LHCN-M2 (cell line): Measurements from ENCODE around the gene SYN1. TPM values are rescaled to one million over a fixed set of nuclear protein-coding genes. Genes with fewer than 3 reads are reported as not detected.
"Not testable (repeated sequence)": the region's sequence is repeated elsewhere in the genome, so short reads cannot be mapped to it uniquely, and the experiment has no call there.

Experiments
- DNase-seq: peaks from one replicate; pipeline ENCODE4 v3.0.0-alpha.2; 2012; ENCODE audit warnings: low read depth
- polyA plus RNA-seq: library from polyadenylated mRNA; unstranded; fragments of >200 nt; gene quantifications from one replicate; pipeline ENCODE4 v1.2.1, GENCODE V29; 2012; ENCODE audit warnings: missing spikeins
- total RNA-seq: library from RNA; depleted of rRNA; stranded (reverse); fragments of >200 nt; gene quantifications from 2 replicates; pipeline ENCODE4 v1.2.3, GENCODE V29; 2014; rRNA removed

The SYN1 gene
- 0.17 and 0.51 TPM in 2 replicates for total RNA-seq
- 0.26 TPM for polyA plus RNA-seq

GRCh38 chrX:47619486-47620302 is at the start of gene SYN1:
SYN1 (minus strand) TSS chrX:47619857; CDS start chrX:47619728, 129 bp downstream.
- peak; percentile 62 for DNase-seq

- not testable (repeated sequence) for DNase-seq
Observed at GRCh38 chrX:47665797-47666196, 46.1 kb upstream of the SYN1 start.

DNA sequence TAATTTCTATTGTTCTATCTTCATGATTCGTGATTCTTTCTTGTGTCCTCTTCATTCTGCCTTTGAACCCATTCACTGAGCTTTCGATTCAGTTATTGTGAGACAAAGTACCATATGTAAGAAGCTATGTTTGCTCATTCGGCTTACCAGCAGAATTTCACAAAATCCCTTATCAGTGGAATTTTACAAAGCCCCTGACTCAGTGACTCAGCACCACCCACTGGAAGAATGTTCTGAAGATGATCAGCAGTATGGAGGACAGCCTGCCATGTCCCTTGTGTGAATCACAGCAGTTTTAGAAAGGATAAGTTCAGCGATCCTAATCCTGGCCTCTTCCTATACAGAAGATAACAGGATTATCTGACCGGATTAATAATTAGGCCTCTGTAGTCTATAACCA is 45.1 kb upstream of the SYN1 start:
- DNase-seq: no peak

DNA sequence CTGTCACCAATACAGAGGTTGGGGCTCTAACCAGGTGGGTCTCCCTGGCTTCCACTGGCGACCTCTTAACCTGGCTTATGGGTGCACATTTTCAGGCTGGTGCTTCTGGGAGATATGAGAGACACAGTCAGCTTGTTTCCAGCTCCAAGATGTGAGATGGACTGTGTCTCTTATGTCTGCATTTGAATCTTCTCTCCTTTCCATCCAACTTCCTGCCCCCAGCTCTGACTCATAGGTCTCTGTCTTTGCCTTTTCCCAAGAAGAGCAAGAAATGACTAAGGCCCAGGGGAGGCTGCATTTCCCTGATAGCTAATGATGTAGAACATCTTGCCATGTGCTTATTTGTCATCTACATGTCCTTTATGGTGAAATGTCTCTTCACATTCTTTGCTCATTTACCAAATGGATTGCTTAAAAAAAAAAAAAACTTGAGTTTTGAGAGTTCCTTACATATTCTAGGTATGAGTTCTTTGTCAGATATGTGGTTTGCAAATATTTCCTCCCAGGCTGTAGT is 42.5 kb upstream of the SYN1 start:
- DNase-seq: peak; percentile 95

DNA sequence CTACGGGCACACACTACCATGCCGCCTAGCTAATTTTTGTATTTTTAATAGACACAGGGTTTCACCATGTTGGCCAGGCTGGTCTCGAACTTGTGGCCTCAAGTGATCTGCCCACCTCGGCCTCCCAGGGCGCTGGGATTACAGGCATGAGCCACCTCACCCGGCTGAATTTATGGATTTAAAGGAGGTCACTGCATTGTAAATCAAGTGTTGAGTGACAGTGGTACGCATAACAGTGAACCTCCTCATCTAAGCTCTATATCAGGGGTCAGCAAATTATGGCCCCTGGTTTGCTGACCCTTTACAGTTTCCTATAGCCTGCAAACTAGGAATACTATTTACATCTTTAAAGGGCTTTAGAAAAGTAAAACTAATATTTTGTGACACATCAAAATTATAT is 41.9 kb upstream of the SYN1 start:
- no peak for DNase-seq

DNA sequence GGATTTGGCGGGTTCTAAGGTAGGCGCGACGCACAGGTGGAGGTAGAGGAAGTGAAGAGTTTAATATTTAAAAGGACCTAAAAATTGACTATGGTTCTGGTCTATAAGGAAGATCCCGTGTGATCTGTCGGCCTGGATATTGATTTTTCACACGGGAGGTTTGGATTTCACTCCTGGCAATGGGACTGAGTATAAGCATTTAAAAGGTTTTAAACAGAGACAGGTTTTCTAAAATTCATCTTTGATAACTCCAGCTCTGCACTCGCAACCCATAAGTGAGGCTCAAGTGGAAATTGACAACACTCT is 39.7 kb upstream of the SYN1 start:
- DNase-seq: no peak

- DNase-seq: peak; percentile 93
Observed at GRCh38 chrX:47658684-47659420, 39.2 kb upstream of the SYN1 start, which contains the start of gene UXT. UXT (minus strand) TSS chrX:47659180; CDS start chrX:47658927, 253 bp downstream.

- no peak for DNase-seq
Observed at GRCh38 chrX:47658301-47658683, 38.6 kb upstream of the SYN1 start.

- no peak for DNase-seq
Observed at GRCh38 chrX:47651043-47651905, 31.6 kb upstream of the SYN1 start.

DNA sequence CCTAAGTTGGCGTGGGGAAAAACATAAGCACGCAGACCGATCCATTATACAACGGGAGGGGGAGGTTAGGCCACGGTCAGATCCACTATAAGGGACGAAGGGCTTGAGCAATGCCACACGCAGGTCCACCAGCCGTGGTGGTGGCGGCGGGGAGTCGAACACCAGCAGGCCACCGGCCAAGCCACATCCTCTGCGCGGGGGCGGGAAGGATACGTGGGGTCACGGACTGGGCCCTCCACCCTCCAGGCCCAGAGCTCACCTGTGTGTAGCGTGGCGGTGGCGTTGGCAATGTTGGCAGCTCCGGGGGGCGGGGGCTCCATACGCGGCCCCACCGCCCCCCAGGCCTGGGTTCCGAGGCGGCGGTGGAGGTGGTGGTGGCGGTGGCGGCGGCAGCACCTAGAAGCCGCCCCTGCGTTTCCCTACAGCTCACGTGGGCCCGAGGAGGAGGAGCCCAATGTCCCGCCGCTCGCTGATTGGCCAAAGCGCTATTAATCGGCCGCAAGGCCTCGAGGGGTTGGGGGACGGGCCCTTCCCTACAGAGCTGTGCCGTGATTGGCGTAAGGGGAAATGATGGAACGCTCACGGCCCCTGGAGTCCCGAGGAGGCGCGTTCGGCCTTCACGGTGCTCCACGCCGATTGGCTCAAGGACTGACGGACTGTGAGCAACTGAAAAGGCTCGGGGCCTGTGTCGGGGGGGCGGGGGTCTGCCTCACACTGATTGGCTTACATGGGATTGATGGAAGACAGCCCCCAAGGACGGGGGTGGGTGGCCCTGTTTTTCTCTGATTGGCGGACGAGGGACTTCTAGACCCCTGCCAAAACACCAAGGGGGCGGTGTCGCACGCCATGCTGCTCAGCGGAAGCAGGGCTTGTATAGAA is 30.7 kb upstream of the SYN1 start, which contains the start of gene ELK1:
TSS of gene ELK1 (minus strand) at position 400 of the 879 bp plus-strand sequence. CDS start 9,122 bp downstream, outside the sequence.
- DNase-seq: peak; percentile 97

DNA sequence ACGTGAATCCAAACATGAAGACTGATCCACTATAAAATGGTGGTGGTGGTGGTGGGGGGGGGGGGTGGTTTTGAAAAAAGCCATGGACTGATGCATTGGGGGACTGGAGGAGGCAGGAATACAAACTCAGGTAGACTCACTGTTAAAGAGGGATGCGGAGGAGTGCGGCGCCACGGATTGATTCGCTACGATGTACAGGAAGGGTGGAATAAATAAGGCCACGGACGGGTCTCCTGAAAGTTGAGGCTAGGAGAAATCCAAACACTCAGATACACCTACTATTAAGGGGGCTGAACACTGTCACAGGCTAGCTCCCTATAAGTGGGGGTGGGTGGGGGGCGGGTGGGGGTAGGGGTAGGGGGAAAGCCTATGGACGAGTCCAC is 30.1 kb upstream of the SYN1 start:
- DNase-seq: no peak

- no peak for DNase-seq
Observed at GRCh38 chrX:47649271-47649670, 29.6 kb upstream of the SYN1 start.

DNA sequence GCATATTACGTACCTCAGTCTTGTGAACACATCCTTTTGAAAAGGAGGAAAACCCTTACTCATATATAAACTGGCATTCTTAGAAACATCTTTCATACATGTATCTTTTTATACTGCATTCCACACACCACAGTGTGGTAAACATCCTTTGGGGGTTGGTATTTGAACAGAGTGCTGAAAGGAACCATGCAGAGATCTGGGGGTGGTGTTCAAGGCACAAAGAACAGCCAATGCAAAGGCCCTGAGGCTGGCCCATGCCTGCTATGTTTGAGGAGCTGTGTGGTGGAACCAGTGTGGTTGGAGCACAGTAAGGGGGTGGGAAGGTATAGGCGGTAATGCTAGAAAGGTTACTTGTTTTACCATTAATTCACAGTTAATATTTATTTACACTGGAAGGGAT is 28.7 kb upstream of the SYN1 start:
- DNase-seq: no peak

GRCh38 chrX:47646636-47647035 is 27.0 kb upstream of the SYN1 start:
- DNase-seq: no peak

- DNase-seq: no peak
Observed at GRCh38 chrX:47645530-47645929, 25.9 kb upstream of the SYN1 start.

- peak; percentile 21 for DNase-seq
Observed at GRCh38 chrX:47644557-47645091, 25.0 kb upstream of the SYN1 start.

DNA sequence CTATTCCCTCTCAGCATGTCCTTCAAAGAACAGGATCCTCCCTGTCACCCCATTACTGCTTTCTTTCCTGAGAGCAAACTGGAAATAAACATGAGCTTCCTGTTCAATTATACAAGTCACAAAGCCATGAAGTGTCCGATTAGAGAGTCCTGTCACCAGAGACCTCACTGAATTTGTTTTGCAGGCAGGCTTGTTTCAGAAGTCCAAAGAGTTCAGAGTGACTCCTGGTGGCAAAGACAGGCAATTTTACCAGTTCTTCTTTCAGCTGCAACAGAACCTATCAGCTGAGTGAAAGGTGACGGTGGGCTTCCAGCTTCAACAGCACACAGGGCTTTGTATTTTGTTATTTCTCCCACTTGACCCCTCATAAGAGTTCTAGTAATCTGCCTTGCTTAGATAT is 24.3 kb upstream of the SYN1 start:
- no peak for DNase-seq

DNA sequence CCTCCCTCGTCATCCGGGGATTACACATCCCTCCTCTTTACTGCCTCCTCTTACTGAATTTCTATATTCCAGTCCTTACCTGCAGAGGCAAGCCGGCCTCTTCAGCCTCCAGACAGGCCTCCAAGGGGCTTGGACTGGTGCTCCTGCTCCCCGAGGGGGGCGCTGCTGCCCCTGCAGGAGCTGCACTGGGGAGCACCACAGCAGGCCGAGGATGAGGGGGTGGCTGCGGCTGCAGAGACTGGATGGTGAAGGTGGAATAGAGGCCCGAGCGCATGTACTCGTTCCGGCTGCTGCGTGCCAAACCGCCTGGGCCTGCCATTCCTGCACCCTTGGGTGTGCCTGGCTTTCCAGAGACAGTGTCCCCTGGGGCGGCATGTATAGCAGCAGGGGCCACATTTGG is 19.2 kb upstream of the SYN1 start:
- no peak for DNase-seq

DNA sequence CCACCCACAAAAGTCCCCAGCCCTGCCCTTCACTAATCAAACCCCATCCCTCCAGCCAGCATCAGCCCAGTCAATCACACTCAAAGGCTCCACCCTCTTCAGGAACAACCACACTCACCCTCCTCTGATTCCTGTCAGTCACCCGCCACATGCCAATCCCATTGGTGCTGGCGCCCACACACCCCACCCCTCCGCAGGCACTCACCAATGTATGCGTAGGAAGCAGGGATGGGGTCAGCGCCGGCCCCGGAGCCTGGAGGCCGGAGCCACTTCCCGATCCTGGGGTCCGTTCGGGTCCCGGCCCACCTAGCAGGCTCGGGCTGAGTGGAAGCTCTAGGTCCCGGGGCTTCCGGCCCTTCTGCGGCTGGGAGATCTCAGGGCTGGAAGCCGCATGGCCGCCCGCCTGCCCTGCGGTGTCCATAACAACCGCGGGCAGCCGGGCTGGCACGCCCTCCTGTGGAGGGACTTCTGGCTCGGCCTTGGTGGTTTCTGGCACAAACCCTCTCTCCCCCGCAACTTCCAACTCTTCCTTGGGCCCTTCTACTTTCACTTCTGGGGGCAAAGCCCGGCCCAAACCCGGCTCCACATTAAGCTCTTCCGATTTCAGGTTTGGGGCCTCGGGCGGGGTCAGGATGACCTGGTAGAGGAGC is 18.0 kb upstream of the SYN1 start:
- DNase-seq: no peak
